Measurements from ENCODE around the gene OR4D2.

Gene OR4D2

DNA sequence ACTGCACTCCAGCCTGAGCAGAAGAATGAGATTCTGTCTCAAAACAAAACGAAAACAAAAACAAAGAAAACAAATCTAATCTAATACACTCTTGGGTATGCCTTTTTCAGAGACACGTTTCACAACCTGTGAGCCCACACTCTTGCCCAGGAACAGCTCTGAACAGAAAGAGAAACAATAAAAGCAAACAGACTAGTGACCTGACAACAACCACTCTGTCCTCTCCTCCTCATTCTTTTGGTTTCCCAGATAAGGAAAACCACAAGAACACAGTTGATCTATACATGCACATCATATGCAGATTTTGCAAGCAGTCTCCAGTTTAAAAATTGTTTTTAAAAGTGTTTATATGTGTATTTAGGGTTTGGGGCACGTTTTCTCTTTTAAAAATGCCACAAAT, 51.0 kb downstream of the OR4D2 start:
- no peak for DNase-seq

DNA sequence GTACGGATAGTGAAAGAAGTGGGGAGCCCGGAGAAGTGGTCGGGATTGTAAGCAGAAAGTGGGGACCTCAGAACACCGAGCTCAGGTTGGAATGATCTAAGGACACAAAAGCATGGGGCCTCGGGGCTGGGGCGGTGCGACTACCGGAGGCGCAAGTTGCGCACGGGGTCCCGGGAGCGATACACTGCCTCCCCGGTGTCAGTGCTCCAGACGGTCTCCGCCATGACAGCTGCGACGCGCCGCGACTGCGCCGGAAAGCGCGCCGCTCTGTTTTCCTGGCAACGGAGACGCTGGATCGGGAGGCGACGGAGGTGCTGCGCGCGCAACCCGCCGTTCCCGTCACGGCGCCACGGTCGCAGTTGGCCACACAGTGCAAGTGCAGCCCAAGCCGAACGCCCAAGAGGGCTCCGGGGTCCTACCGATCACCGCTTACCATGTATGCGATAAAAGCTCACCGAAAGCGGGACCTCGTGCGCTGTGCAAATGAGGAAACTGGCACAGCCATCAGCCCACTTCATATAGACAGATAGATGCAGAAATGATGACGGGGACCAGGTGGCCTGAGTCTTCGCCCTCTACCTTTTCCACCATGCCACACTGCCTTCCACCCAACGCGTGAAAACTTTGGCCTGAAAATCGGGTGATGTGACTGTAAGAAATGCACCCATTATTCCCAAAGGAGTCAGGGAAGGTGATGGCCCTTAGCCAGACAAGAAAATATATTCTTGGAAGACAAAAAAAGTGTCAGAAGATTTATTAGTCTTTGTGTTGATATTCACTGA, 52.4 kb downstream of the OR4D2 start, which contains the start of gene MKS1:
MKS1 (minus strand) TSS at position 249 of the 782 bp plus-strand sequence; CDS start at position 224, 25 bp downstream.
- DNase-seq: peak; percentile 95

DNA sequence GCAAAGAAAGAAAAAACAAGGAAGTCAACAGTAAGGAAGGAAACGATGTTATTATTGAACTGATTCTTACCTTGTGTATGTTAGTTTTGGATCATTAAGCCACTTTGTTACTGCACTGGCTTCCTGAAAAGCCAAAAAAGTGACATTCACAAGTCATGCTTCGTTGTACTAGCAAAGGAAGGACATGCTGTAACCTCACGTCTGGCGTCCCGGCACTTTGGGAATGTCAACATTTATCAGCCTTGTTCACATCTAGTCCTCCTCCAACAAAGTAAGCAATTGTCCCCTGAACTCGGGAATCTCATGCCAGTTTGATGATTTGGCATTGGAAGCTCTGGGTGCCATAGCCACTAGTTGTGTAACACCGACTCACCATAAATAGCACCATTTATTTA, 53.0 kb downstream of the OR4D2 start:
- DNase-seq: no peak

All from activated CD4-positive, CD25-positive, alpha-beta regulatory T cell treated with anti-CD3 and anti-CD28 coated beads, Interleukin-2, amount 50 U/mL, for 72 hours (primary cell).